UCSD-AML1 (cell line): Measurements from ENCODE around the gene BLID.

Experiments used
- DNase-seq: peaks from one replicate; lab custom pipeline; 2025; ENCODE audit not compliant: unreplicated experiment; lab: John Stamatoyannopoulos, UW

Gene BLID, protein sequence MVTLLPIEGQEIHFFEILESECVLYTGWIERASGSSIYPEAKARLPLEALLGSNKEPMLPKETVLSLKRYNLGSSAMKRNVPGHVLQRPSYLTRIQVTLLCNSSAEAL

DNA sequence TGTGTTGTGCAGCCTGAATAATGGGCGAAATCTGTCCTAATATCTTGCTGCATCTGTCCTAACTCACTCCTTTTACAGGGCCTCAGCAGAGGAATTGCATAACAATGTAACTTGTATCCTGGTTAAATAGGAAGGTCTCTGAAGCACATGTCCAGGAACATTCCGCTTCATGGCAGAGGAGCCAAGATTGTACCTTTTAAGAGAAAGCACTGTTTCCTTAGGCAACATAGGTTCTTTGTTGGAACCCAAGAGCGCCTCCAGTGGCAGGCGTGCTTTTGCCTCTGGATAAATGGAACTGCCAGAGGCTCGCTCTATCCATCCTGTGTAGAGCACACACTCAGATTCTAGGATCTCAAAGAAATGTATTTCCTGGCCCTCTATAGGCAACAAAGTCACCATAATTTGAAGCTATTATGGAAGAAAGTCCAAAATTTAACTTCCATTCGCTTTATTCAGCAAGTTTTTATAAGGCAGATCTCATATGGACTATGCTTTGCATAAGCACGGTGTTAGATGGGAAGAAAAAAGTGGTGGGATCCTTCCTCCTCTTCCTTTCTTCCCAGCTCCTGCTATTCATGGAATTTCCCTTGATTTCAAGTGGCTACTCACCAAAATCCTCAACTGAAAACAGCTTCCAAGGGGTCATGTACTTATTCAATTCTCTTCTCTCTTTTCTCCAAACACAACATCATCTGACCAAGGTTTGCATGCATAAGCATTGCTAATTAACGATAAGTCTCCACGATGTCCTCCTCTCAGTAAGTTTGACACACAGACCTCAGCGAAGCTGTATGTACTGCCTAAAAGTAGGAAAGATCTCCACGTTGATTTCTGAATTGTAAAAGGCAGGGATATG, at the start of gene BLID:
Gene BLID (minus strand): TSS at position 692 of the 856 bp plus-strand sequence. CDS start 293 bp downstream, at position 399.
- no peak for DNase-seq

DNA sequence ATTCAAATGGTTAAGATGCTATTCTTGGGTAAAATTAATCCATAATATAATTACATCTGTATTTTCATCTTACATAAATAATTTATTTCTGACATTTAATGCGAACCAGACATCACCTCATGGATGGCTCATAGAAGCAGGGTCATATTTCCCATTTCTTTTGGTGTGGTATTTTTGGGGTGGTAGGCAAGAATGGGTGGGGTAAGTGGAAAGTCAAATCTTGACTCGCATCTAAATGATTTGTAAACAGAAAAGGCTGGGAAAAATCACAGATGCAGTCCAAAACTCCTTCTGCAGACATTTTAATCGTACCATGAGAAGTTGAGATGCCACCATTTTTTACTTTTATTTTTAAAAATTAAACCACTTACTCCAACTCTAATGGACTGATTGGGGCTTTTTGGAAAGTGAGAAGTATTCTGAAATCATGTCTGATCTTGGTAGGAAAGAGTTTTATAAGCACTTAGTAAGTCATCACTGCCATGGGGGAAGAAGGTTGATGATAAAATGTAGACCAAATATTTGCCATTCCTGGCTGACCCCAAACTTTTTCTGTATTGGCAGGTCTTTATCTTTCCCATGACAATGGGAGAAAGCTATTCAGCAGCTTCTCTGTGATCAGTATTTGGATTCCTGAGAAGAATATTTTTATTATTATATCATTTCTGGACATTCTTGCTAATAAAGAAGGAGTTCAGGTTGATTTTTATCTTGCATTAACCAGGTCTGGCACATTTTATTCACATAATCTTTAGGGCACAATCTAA, 47.2 kb upstream of the BLID start:
- no peak for DNase-seq

DNA sequence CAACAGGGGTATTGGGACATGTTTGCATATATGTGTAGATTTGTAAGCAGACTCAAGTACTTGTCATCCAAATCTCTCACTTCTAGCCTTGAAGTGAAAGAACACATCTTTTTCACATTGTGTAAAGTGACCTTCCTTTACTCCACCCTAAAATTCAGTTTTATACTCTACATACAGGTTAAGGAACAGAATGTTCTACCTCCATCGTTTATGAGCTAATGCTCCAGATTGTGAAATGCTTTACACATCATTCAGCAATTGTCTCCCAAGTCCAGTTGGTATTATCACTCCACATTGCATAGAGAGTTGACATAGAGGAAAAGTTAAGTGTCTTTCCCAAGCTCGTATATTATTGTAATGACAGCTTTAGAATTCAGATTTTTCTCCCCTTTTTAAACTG, 46.1 kb upstream of the BLID start:
- no peak for DNase-seq

DNA sequence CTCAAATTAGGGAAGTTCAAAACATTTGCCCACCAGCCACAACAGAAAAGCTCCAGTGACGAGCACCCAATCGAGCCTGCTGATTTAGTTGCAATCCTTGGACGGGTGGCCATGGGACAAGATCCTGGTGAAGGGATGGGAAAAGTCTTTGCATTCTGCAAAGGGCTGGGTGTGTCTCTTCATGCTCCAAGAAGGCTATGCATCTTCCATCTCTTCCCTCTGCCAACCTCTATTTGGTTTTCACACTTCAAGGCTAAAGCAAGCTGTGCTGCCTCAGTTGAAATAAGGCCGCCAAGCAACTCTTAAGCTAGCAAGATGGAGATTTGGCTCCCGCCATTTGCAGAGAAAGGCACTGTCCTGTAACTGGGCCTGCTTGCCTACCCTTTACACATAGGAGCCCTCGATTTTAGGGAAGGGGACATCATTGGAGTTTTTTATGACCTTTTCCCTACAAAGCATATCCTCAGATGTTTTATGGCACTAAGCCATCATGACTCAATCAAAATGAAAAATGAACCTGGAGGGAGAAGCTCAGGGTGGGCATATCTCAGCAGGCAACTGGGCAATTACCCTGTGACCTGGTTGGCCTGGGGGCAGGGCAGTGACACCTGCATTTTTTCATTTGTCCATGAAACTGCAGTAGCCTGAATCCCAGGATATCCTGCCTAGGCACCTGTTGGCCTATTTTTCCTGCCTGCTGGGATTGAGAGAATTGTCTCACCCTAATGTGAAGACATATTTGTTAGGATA, 45.0 kb upstream of the BLID start:
- DNase-seq, result no peak

DNA sequence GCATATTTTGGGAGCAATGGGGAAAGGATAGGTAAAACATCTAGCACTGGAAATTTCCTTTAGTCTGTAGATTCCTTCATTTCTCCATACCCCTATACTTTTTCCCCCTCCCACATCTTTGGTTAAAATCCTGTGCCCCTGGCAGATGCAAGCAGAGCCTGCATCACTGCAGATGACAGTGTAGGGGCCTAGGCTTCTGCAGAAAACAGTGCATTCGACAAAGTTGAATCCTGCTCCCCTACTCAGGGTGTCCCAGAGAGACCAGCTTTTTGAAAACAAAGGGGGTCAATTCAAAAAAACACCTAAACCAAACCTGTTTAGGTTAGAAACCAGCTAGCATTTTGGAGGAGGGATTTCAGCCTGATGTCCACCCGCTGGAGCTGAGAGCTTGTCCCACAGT, 43.8 kb upstream of the BLID start:
- no peak for DNase-seq

DNA sequence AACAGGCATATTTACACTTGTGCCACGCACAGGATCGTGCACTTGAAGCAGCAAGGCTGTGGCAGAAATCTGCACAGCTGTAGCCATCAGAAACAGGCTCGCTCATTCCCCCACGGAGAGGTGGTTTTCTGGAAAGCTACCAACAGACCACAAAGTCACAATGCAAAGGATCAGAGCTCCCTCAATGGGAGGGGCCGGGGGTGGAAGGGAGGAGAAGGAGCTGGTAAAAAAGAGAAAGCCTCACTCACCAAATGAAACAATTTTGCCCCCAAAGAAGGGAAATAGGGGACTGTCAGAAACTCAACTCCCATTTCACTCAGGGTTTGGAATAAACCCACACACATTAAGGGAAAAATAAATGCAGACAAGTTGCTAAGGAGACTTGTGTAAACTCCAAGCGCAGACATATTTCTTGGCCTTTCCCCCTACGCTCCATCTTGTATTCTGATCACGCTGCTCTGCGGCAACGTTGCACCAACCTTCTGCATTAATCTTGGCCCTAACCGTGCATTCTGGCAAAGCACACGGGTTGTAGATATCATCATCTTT, 43.2 kb upstream of the BLID start:
- no peak for DNase-seq

DNA sequence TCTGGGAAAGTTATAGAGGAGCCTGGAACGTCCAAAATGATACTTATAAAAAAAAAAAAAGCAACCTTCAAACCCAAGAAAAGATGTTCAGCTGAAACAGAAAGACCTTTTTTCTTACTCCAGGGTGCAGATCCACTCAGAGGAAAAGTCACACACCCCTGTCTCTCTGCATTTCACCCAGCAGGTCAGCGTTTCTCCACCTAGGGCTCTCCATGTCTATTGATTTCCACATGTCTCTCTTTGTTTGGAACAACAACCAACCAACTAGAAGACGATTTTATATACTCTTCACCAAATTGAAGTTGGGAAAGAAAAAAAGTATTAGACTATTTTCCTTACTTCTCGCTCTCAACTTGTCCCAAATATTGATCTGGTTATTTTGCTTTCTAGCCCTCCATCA, 42.2 kb upstream of the BLID start:
- no peak for DNase-seq

DNA sequence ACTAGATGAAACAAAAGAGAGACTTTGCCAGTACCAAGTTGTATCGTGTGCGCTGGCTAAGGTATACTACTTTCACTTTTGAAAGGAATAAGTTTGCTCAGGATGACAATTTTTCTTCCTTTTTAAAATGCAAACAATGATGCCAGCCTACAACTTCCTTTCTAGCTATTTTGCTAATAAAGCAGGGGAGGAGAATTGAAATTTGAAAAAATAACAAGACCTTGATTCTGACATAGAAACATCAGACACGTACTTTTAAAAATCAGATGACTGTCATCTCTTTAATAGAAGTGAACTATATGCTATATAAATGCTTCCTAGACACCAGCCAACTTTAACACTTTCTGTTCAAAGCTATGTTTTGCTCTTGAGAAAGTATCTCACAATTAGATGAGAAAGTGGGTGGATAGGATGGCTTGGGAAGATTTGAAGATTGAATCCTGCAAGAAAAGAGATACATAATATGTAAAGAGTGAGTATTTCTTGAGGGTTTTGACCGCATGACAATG, 41.7 kb upstream of the BLID start:
- no peak for DNase-seq

DNA sequence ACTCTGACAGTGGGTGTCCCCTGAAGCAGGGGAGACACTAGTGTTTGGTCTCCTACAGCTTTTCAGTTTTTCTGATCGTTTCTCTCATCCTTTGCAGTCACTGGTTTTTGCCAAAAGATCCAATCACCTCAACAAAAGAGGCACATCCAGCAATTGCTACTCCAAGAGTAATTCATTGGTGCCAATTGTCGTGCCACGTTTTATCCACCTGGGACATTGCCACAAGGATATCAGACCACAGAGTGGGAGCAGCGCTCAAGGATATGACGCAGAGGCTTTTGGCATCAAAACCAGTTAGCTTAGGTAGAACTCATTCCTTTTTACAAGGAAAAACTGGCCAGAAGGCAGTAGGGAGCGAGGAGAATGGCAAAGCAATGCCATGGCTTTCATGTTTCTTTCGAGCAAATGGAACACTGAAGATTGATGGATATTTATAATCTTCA, 40.9 kb upstream of the BLID start:
- no peak for DNase-seq

DNA sequence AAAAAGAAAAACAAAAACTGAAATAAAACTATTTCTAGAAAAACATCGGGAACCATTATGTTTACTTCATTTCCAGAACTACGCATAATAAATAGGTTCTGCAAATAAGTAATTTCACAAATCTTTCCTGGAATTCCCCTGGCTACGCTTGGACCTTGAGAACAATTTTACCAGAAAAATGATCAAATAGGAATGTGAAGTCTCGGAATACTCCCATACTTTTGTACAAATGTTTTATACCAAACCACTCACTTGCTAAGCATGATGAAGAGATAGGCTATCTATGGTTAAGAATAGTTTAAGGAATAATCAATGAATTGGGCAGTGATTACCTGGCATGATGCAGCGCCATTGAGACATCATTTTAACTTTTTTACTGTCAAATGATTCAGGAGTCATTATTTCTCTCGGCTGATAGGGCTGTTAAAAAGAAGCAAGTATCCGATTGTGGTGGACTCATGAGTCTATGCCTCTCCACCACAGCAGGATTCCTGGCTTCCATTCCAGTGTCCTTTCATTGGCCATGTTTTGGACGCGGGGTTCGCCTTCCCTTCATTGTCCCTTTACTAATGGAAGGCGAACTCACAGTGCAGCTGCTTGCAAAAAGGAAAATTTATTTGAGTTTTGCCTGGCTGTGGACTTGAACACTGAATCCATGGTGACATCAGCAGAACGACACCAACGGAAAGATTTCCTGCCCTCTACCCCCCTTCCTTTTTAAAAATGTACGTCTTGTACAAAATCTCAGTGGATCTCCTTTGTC, 39.9 kb upstream of the BLID start:
- no peak for DNase-seq

DNA sequence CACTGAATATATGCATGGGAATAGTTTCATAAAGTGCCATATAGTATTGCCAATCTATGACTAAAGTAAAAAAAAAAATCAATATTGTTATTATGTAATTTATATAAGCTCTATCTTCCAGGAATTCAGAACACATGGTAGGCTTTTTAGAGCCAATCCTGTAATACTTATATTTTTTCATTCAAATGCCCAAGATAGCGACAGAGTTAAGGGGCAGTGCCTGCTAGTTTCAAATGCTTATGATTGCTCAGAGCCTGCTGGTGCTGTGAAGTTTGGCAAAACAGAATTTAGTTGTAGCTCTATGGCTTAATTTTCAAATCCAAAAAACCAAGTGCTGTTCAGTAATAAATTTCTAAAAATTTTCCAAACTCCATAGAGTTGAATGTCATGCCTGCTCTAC, 39.0 kb upstream of the BLID start:
- no peak for DNase-seq

DNA sequence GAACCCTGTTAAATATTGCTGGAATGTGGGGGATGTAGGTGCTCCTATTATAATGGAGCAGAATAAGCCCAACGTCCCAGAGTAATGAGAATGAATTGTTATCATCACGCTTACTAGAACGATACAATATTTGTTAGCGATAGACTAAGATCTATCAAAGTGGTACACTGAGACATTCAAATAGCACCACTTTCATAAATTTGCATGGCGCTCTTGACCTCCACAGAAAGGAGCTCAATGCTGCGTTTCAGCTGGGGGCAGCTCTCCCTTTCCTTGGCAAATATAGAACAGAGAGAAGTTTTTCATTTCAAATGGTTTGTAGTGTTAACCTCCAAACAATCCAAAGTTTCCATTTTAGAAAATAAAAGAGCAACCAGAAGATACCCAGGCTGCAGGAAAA, 38.2 kb upstream of the BLID start:
- DNase-seq, result no peak

DNA sequence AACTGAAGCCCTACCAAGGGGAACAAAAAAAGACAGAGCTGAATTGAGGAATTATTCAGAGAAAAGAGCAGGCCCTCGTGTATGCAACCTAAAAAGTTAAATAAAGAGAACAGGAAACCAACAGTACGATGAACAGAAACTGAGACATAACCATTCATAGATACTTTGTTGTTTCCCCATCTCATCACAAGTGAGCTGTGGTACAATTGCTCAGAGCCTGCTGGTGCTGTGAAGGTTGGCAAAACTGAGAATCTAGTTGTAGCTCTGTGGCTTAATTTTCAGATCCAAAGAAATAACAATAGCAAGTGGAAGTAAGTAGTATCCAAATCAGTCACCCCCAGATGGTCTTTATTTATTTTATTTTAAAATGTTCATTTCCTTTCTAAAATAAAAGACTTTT, 37.7 kb upstream of the BLID start:
- DNase-seq, result no peak

DNA sequence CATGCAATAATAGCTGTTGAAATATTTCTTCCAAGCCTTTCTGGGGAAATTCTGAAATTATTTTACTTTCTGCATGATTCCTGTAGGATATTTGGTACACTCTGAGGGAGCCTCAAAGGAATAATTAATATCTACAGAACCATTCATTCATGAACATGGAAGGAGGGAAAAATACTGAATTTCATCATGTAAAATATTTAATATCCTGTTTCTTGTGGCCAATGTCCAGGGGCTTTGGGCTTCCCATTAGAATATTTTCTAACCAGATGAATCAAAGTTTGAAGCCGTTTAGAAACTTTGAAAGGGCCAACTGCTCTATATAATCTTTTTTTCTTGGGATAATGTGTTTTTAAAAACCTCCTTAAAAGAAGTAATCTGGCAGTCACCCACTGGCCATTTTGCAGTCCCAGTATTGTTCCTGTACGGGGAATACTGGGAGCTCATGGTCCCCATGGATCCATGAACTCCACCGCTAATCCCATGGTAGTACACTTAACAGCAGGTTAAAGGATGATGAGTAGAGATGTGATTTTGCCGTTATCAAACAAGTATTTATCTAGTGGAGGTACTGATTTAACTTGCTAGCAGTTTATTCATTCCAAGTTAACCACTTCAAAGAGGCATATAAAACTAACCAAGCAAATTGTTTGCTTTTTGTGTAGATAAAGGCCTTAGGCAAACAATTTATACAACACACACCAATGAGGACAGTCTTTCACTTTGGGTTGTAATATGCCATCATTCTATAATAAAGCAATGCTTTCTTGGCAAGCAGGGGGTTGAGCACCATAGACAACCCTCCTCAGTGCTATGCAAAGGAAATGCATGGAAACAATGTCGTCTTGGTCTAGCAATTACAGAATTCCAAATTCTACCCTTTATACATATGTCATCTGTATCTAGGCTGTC, 34.5 kb upstream of the BLID start:
- DNase-seq, result no peak

DNA sequence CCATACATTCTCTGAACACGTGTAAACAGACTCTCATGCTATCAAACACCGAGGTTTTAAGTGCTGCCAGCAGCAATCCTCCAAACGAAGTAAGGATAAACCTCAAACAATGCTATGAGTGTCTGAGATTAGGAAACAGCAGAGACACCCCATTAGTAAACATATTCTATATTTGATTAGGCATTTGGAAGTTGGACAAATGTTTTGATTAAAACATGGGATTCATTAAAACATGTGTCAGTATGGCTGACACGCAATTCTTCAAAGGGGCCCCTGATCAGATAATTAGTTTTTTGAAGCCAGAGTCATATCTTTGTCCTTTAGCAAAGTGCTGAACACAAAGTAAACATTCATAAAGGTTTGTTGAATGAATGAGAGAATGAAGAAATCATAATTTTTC, 33.2 kb upstream of the BLID start:
- no peak for DNase-seq

DNA sequence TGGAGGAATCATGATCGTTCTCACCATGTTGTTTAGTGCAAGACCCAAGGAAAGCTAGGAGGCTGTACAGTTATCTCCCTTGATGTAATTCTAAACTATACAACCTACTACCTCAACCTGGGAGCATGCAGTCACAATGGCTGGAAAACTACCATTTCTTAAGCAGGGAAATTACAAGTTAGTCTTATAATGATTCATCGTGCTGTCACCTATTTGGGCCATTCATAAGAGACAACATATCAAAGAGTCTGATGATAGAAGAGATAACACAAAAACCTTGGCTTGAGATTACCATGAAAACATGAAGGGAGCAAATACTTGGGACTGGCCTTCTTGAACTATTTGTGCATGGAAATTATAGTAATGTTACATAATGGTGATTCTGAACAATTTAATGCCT, 30.5 kb upstream of the BLID start:
- DNase-seq, result no peak

DNA sequence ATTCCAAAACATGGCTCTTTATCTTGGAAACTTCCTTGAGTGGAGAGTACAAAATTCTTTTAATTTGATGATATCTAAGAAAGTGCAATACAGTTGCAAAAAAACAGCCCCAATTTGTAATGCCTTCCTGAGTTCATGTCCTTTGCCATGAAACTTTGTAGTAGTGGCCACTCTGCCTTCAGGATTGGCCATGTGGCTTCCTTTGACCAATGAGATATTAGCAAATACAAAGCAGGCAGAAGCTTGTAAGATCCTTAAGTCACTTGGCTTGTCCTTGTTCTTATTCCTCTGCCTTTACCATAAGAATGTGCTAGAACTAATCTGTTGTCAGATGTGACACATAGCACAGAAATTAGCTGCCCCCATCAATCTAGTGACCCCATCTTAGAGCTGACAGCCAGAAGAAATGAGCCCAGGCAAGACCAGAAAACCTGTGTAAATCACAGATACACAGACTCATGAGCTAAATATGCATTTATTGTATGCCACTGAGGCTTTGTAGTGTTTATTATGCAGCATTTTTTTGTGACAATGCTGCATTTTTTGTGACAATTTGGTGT, 29.8 kb upstream of the BLID start:
- DNase-seq, result no peak

DNA sequence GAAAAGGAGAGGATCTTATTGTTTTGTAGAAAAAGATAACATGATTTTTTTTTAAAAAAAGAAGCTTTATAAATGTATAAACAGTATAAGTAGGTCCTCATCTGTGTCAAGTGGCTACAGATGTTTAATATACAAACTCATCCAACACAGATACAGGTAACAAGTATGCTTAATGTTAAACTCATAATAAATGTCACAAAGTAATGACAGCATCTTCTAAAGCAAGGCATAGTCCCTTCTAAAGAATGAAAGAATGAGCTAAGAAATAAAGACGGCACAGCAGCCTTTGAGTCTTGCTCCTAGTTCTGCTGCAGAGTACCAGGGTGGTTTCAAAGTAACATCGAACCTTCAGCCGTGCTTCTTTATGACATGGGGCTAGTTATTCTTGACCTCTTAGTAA, 28.7 kb upstream of the BLID start:
- DNase-seq, result no peak

DNA sequence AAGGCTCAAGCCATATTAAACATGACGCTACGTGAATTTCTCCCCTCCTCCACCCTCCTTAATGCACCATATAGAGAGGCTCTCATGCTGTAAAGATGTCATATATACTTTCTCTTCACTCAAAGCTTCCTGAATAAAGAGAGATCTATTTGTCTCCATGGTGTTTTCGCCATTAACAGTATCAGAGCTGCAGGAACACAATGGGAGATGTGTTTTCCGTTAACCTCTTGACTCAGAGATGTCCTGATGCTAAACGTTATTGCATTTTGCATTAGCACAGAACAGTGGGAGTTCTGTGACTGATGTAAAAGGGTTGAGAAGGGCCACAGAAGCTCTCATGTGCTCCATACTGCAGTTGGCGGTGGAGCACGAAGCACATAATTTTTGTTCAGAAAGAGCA, 25.7 kb upstream of the BLID start:
- no peak for DNase-seq
